Measurements from ENCODE around the gene MAML3.

DNA sequence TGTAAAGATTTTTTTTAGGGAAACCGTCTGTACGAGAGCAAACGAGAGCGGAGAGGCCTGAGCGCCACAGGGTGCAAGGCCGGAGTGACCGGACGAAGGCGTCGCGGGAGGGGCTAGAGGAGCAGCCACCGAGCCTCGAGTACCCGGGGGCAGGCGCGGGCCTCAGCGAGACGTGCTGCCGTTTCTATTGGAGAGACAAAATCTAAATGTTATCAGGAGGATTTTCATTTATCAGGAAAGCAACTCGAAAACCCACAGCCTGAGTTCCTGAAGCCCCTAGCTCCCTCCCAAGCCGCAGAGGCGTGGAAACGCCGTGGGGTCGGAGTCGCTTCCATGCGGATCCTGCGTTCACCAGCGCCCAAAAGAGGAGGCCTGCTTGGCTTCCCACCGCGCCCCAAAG lies 294.1 kb downstream of the MAML3 start:
- TF ChIP-seq POLR2A (IDR thresholded peaks at IDR 0.05; ENCODE audit: low read length) (no peak), GATA1 (IDR thresholded peaks at IDR 0.05; ENCODE audit: low read depth, low read length) (no peak)
